Memory B cell (primary cell): ENCODE results near the gene ZMYND12.
A peak's percentile ranks its signal among the peaks of the same experiment; 100 is the strongest.

Source experiments
- ATAC-seq: fragments of 150-1000 bp; cut with Tn5 transposase; 2 replicates; pipeline ENCODE4 v1.10.0; 2021; ENCODE audit warnings: low read depth, mild to moderate bottlenecking, moderate library complexity
- DNase-seq, 2 donors: peaks; one replicate each; pipeline ENCODE4 v3.0.0; 2022; ENCODE audit warnings: low spot score in 2 of 2
- H3K27ac Mint-ChIP-seq: one replicate; pipeline ENCODE4 v1.8.0; 2022; ENCODE audit warnings: mild to moderate bottlenecking, moderate library complexity, mixed read lengths
- H3K27me3 Mint-ChIP-seq: one replicate; pipeline ENCODE4 v1.8.0; 2022; ENCODE audit warnings: mixed read lengths
- H3K36me3 Mint-ChIP-seq: one replicate; pipeline ENCODE4 v1.8.0; 2022; ENCODE audit warnings: mild to moderate bottlenecking, mixed read lengths
- H3K4me1 Mint-ChIP-seq: one replicate; pipeline ENCODE4 v1.8.0; 2022; ENCODE audit warnings: mixed read lengths
- H3K4me3 Mint-ChIP-seq: one replicate; pipeline ENCODE4 v1.8.0; 2022; ENCODE audit warnings: mild to moderate bottlenecking, moderate library complexity, mixed read lengths
- H3K9me3 Mint-ChIP-seq: one replicate; pipeline ENCODE4 v1.8.0; 2022; ENCODE audit warnings: mixed read lengths

ZMYND12 gene

GRCh38 chr1:42392967-42393848, 62.6 kb downstream of the ZMYND12 start:
- no peak overlapping the region for H3K4me3 Mint-ChIP-seq
- H3K9me3 Mint-ChIP-seq = no peaks in the 10 kb centered on the region
- H3K36me3 Mint-ChIP-seq = no peaks in the 10 kb centered on the region
- H3K27ac Mint-ChIP-seq = no peak overlapping the region
- DNase-seq (no peak), ATAC-seq (no peak)
- H3K27me3 Mint-ChIP-seq = peaks cover 2% of the 10 kb centered on the region
- no peaks in the 10 kb centered on the region for H3K4me1 Mint-ChIP-seq

DNA sequence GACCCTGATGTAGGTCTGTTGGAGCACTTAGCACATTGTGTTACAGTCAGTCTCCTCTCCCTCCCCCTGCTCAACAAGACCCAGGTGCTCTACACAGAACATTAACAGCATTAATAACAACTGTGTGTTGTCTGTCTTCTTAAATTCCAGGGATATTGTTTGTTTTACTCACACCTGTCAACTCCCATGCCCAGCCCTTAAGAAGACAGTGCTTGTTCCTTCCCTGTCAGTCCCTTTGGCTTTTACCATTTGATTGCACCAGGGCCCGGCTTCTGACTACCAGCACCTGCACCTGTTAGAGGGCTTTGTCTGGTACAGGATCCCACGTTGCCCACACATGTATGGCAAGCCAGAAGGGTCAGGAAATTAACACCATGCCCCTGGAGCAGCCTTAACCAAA, 63.6 kb downstream of the ZMYND12 start:
- ATAC-seq (no peak), DNase-seq (no peak)
- Mint-ChIP-seq H3K9me3 (no peaks in the 10 kb centered on the region), H3K27ac (no peak overlapping the region), H3K4me3 (no peak overlapping the region), H3K4me1 (no peaks in the 10 kb centered on the region), H3K27me3 (peaks cover 5% of the 10 kb centered on the region), H3K36me3 (no peaks in the 10 kb centered on the region)

DNA sequence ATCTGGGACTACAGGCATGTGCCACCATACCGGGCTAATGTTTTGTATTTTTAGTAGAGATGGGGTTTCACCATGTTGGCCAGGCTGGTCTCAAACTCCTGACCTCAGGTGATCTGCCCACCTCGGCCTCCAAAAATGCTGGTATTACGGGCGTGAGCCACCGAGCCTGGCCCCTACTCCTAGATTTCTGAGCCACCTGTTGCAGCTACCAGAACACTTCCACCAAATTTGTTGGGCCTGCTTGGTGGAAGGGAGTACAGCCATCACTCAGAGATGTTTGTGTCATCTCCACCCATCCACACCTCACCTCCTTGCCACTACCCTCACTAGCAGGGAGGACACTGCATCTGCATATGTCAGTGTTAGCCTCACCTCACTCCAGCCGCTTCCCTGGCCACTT, 69.8 kb downstream of the ZMYND12 start:
- ATAC-seq = no peak
- no peak for DNase-seq
- H3K4me3 Mint-ChIP-seq = no peak overlapping the region
- no peaks in the 10 kb centered on the region for H3K4me1 Mint-ChIP-seq
- H3K27ac Mint-ChIP-seq = no peak overlapping the region
- no peaks in the 10 kb centered on the region for H3K9me3 Mint-ChIP-seq
- H3K27me3 Mint-ChIP-seq = peaks cover 8% of the 10 kb centered on the region
- no peaks in the 10 kb centered on the region for H3K36me3 Mint-ChIP-seq

- Mint-ChIP-seq H3K27ac (no peak overlapping the region), H3K9me3 (no peaks in the 10 kb centered on the region), H3K27me3 (peaks cover 8% of the 10 kb centered on the region), H3K4me1 (no peaks in the 10 kb centered on the region), H3K36me3 (no peaks in the 10 kb centered on the region), H3K4me3 (no peak overlapping the region)
- ATAC-seq (no peak), DNase-seq (no peak)
Observed at GRCh38 chr1:42385283-42385682, 70.5 kb downstream of the ZMYND12 start.

- H3K4me3 Mint-ChIP-seq = peak overlapping the region; percentile 77
- H3K27me3 Mint-ChIP-seq = peaks cover 13% of the 10 kb centered on the region
- no peak overlapping the region for H3K27ac Mint-ChIP-seq
- peaks cover 3% of the 10 kb centered on the region for H3K4me1 Mint-ChIP-seq
- H3K9me3 Mint-ChIP-seq = no peaks in the 10 kb centered on the region
- H3K36me3 Mint-ChIP-seq = no peaks in the 10 kb centered on the region
- DNase-seq = no peak
- no peak for ATAC-seq
Observed at GRCh38 chr1:42381280-42381673, 74.5 kb downstream of the ZMYND12 start.

DNA sequence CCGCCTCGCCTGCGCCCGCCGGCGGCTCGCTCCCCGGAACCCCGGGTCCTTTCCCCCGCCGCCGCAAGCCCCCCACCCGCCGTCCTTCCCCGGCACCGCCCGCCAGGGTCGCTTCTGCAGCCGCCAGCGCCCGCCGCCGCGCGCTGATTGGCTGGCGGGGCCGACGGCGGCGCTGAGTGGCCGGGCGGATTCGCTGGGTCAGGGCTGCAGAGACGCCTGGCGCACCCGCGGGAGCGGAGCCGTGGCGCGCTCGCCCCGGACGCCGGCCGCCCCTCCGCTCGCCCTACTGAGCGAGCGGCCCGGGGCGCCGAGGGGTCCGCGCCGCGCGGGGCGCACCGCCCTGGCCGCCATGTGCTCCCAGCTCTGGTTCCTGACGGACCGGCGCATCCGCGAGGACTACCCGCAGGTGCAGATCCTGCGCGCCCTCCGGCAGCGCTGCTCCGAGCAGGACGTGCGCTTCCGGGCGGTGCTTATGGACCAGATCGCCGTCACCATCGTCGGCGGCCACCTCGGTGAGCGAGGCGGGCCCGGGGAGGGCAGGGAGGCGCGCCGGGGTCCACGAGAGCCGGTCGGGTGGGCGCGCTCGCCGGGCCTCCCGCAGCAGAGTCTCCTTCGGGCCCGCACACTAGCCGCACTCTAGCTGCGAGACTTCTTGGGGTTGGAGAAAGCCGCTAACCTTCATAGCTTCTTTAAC, 75.1 kb downstream of the ZMYND12 start, which contains the start of gene RIMKLA:
RIMKLA (plus strand) TSS at position 207 of the 694 bp plus-strand sequence; CDS start at position 350, 143 bp downstream.
- peak; percentile 65 for ATAC-seq
- peak within 1 kb of the TSS; percentile 77 for H3K4me3 Mint-ChIP-seq
- no peaks in the 10 kb centered on the region for H3K36me3 Mint-ChIP-seq
- no peak within 1 kb of the TSS for H3K27ac Mint-ChIP-seq
- peaks cover 13% of the 10 kb centered on the region for H3K27me3 Mint-ChIP-seq
- DNase-seq = peak; percentile 7 to 23
- peaks cover 3% of the 10 kb centered on the region for H3K4me1 Mint-ChIP-seq
- H3K9me3 Mint-ChIP-seq = no peaks in the 10 kb centered on the region
